K562 (cell line): Measurements from ENCODE around the gene MBOAT1.

Experiments used
- ELF4 ChIP-seq: fragments of 450-650 bp; formaldehyde crosslinking; IDR thresholded peaks from 2 replicates; pipeline ENCODE4 v1.4.0; 2022; ENCODE audit warnings: missing genetic modification characterization
- EZH2 ChIP-seq: IDR thresholded peaks from 2 replicates; pipeline ENCODE4 v1.6.1; 2012; ENCODE audit warnings: low read depth, mild to moderate bottlenecking, inconsistent platforms, low read length, borderline replicate concordance
- HDGF ChIP-seq: fragments of 450-650 bp; IDR thresholded peaks from 2 replicates; pipeline ENCODE4 v1.6.1; 2016
- NFRKB ChIP-seq: fragments of 450-650 bp; IDR thresholded peaks from 2 replicates; pipeline ENCODE4 v1.6.1; 2016; ENCODE audit warnings: low read depth
- TAF7 ChIP-seq: fragments of 450-650 bp; IDR thresholded peaks from 2 replicates; pipeline ENCODE4 v1.6.1; 2016; ENCODE audit warnings: missing genetic modification characterization, missing compliant biosample characterization
- ZNF740 ChIP-seq, 3 experiments: fragments of 200-800 bp in 1 of 3; sonication (Bioruptor generic) in 1 of 3; sonication (generic) in 1 of 3; formaldehyde crosslinking in 1 of 3; IDR thresholded peaks; 2 replicates each; pipeline versions ENCODE4 v1.6.1 to v1.8.0; 2016 to 2022; ENCODE audit warnings: mild to moderate bottlenecking in 2 of 3, missing compliant biosample characterization in 2 of 3, missing genetic modification characterization in 2 of 3, missing genetic modification reagents in 1 of 3
- ZSCAN29 ChIP-seq: fragments of 450-650 bp; IDR thresholded peaks from 2 replicates; pipeline ENCODE4 v1.6.1; 2017

GRCh38 chr6:20260360-20260759, 48.1 kb upstream of the MBOAT1 start:
- TF ChIP-seq ZSCAN29 (no peak), EZH2 (no peak), NFRKB (no peak), TAF7 (no peak), ZNF740 (CRISPR knock-in tag; IDR thresholded peaks at IDR 0.05) (no peak), ZNF740 (tag; IDR thresholded peaks at IDR 0.05) (no peak), ELF4 (CRISPR knock-in tag) (no peak), HDGF (no peak)
